HG02840 (cell line): ENCODE results near the gene ZNF121.
A peak's percentile ranks its signal among the peaks of the same experiment; 100 is the strongest.
"Not testable (repeated sequence)": the region's sequence is repeated elsewhere in the genome, so short reads cannot be mapped to it uniquely, and the experiment has no call there.

Experiments
- ATAC-seq: cut with Tn5 transposase; IDR thresholded peaks from one replicate; pipeline ENCODE4 v1.9.1; 2021; ENCODE audit warnings: mild to moderate bottlenecking, moderate library complexity, moderate number of reproducible peaks; ENCODE audit not compliant: unreplicated experiment, low FRiP score

Gene ZNF121

GRCh38 chr19:9584073-9584833 lies at the start of gene ZNF121:
Gene ZNF121, minus strand, starts transcription at chr19:9584504. Its CDS starts 16,407 bp downstream, at chr19:9568097.
- peak; percentile 87 for ATAC-seq

GRCh38 chr19:9627856-9628255 lies 43.6 kb upstream of the ZNF121 start:
- ATAC-seq: no peak

- no peak for ATAC-seq
Measured at GRCh38 chr19:9622531-9622930, 38.2 kb upstream of the ZNF121 start.

GRCh38 chr19:9621156-9622037 lies 37.1 kb upstream of the ZNF121 start, which contains the start of gene ZNF561:
Gene ZNF561, minus strand, starts transcription at chr19:9621232. Its CDS starts 1,776 bp downstream, at chr19:9619456.
- ATAC-seq: peak; percentile 83

GRCh38 chr19:9620842-9621155 lies 36.5 kb upstream of the ZNF121 start:
- no peak for ATAC-seq

- no peak for ATAC-seq
Measured at GRCh38 chr19:9615844-9616243, 31.5 kb upstream of the ZNF121 start.

GRCh38 chr19:9610484-9611113 lies 26.3 kb upstream of the ZNF121 start:
- no peak for ATAC-seq

GRCh38 chr19:9608912-9609311 lies 24.6 kb upstream of the ZNF121 start:
- ATAC-seq: no peak

- ATAC-seq: no peak
Measured at GRCh38 chr19:9597027-9597426, 12.7 kb upstream of the ZNF121 start.

- ATAC-seq: no peak
Measured at GRCh38 chr19:9586764-9587163, 2.5 kb upstream of the ZNF121 start.

- ATAC-seq: not testable (repeated sequence)
Measured at GRCh38 chr19:9582081-9582725, 2.1 kb downstream of the ZNF121 start.

GRCh38 chr19:9580728-9581127 lies 3.6 kb downstream of the ZNF121 start:
- ATAC-seq: no peak

GRCh38 chr19:9570255-9570654 lies 14.0 kb downstream of the ZNF121 start:
- no peak for ATAC-seq

- ATAC-seq: no peak
Measured at GRCh38 chr19:9566729-9567128, 17.6 kb downstream of the ZNF121 start.

- no peak for ATAC-seq
Measured at GRCh38 chr19:9565900-9566705, 18.2 kb downstream of the ZNF121 start.

- no peak for ATAC-seq
Measured at GRCh38 chr19:9552536-9553274, 31.6 kb downstream of the ZNF121 start.

- ATAC-seq: no peak
Measured at GRCh38 chr19:9547870-9548269, 36.4 kb downstream of the ZNF121 start.

GRCh38 chr19:9541281-9541680 lies 43.0 kb downstream of the ZNF121 start:
- not testable (repeated sequence) for ATAC-seq

- not testable (repeated sequence) for ATAC-seq
Measured at GRCh38 chr19:9539921-9540320, 44.4 kb downstream of the ZNF121 start.
